ENCODE data around the gene IL1RAPL2.
"Not testable (repeated sequence)": the region's sequence is repeated elsewhere in the genome, so short reads cannot be mapped to it uniquely, and the experiment has no call there.

The IL1RAPL2 gene

DNA sequence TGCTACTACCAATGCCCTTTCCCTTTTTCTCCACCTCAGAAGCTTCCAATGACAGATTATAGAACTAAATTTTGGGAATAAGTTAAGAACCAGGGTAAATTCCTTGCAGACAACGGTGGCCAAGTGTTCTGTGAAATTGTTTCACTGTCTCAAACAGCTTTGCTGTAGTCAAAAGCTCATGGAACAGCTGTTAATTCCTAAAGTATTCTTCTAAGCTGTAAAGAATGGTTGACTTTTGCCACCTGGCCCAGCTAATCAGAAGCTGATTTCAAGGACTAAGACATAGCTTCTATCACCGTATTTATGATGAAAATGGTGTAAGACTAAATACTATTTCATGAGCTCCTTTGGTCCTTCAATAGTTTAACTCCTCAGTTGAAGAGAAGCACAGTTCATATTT, 297.5 kb downstream of the IL1RAPL2 start:
- Mint-ChIP-seq H3K27me3 (ENCODE audit: low read depth) (no peaks in the 10 kb centered on the region), H3K27ac (peak overlapping the region in 1 of 3 experiments; percentile 41), H3K9me3 (peaks cover 3% of the 10 kb centered on the region), H3K4me1 (no peaks in the 10 kb centered on the region), H3K36me3 (ENCODE audit: low read depth) (no peaks in the 10 kb centered on the region), H3K4me3 (no peak overlapping the region)
- TF ChIP-seq, protein P1, sequence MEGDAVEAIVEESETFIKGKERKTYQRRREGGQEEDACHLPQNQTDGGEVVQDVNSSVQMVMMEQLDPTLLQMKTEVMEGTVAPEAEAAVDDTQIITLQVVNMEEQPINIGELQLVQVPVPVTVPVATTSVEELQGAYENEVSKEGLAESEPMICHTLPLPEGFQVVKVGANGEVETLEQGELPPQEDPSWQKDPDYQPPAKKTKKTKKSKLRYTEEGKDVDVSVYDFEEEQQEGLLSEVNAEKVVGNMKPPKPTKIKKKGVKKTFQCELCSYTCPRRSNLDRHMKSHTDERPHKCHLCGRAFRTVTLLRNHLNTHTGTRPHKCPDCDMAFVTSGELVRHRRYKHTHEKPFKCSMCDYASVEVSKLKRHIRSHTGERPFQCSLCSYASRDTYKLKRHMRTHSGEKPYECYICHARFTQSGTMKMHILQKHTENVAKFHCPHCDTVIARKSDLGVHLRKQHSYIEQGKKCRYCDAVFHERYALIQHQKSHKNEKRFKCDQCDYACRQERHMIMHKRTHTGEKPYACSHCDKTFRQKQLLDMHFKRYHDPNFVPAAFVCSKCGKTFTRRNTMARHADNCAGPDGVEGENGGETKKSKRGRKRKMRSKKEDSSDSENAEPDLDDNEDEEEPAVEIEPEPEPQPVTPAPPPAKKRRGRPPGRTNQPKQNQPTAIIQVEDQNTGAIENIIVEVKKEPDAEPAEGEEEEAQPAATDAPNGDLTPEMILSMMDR (IDR thresholded peaks at IDR 0.05; ENCODE audit: unreplicated experiment in 3 of 3) = no peak

DNA sequence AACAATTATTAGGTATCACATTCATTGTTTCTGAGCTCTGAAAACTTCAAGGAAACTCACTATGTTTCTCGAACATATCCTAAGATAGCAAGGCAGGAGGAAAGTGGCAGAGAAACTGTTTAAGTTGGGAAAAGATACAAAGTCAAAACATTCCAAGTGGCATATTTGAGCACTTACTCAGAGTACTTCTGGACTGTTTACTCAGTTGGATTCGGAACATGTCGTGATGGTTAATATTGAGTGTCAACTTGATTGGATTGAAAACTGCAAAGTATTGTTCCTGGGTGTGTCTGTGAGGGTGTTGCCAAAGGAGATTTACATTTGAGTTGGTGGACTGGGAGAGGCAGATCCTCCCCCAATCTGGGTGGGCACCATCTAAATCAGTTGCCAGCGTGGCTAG, 298.3 kb downstream of the IL1RAPL2 start:
- no peak overlapping the region for H3K4me3 Mint-ChIP-seq
- no peaks in the 10 kb centered on the region for H3K27me3 Mint-ChIP-seq (ENCODE audit: low read depth)
- no peaks in the 10 kb centered on the region for H3K4me1 Mint-ChIP-seq
- H3K36me3 Mint-ChIP-seq (ENCODE audit: low read depth) = no peaks in the 10 kb centered on the region
- H3K27ac Mint-ChIP-seq = no peak overlapping the region
- peaks cover 5% of the 10 kb centered on the region for H3K9me3 Mint-ChIP-seq
- TF ChIP-seq, protein P1 (IDR thresholded peaks at IDR 0.05; ENCODE audit: unreplicated experiment in 3 of 3) = no peak

DNA sequence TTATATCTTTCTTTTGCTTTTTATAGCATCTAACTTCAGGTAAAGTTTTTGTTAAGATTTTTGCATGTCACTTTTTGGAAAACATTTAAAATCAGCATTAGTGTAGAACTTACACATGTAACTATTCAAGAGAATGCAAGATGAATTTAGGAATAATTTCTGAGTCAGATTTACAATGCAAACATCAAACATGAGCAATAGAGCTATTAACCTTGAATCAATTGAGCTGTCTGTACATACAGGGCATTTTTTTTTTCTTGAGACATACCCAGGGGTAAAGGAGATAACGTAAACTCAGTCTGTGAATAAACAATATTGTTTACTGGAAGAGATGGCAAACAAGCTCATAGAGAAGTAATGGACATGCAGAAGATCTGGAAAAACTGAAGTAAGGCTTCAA, 311.5 kb downstream of the IL1RAPL2 start:
- Mint-ChIP-seq H3K36me3 (ENCODE audit: low read depth) (no peaks in the 10 kb centered on the region), H3K9me3 (peaks cover 3% of the 10 kb centered on the region), H3K27ac (no peak overlapping the region), H3K27me3 (ENCODE audit: low read depth) (no peaks in the 10 kb centered on the region), H3K4me3 (no peak overlapping the region), H3K4me1 (no peaks in the 10 kb centered on the region)
- TF ChIP-seq, protein P1 (IDR thresholded peaks at IDR 0.05; ENCODE audit: unreplicated experiment in 3 of 3) = no peak

DNA sequence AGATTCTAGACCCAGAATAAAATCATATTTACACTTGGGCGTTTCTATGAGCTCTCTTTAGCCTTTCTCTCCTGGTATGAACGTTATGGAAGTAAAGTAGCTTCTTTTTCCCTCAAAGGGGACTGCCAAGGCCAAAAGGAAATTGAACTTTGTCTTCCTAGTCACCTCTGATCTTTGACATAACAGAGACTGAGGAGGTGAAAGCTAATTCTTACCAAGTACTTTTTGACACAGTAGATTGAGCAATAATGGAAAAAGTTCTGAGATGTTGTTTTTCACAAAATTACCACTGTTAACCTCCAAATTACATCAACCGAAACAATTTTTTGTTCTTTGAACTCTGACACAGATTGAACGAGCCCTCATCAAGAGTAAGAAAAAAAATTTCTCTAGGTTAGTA, 336.1 kb downstream of the IL1RAPL2 start:
- no peaks in the 10 kb centered on the region for H3K27me3 Mint-ChIP-seq (ENCODE audit: low read depth)
- no peak overlapping the region for H3K4me3 Mint-ChIP-seq

DNA sequence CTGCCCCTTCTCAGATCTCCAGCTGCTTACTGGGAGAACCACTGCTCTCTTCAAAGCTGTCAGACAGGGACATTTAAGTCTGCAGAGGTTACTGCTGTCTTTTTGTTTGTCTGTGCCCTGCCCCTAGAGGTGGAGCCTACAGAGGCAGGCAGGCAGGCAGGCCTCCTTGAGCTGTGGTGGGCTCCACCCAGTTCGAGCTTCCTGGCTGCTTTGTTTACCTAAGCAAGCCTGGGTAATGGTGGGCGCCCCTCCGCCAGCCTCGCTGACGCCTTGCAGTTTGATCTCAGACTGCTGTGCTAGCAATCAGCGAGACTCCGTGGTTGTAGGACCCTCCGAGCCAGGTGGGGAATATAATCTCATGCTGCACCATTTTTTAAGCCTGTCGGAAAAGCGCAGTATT, 343.7 kb downstream of the IL1RAPL2 start:
- not testable (repeated sequence) for H3K36me3 Mint-ChIP-seq (ENCODE audit: low read depth); H3K9me3 Mint-ChIP-seq; H3K4me1 Mint-ChIP-seq; H3K27me3 Mint-ChIP-seq (ENCODE audit: low read depth)
- Mint-ChIP-seq H3K4me3 (peak overlapping the region; percentile 74 to 85 (median 81)), H3K27ac (peak overlapping the region; percentile 51 to 69 (median 59))

More for the DNA sequence above, 336.1 kb downstream of the IL1RAPL2 start:
- H3K4me1 Mint-ChIP-seq = no peaks in the 10 kb centered on the region
- peaks cover 2% of the 10 kb centered on the region for H3K9me3 Mint-ChIP-seq
- H3K27ac Mint-ChIP-seq = no peak overlapping the region
- no peaks in the 10 kb centered on the region for H3K36me3 Mint-ChIP-seq (ENCODE audit: low read depth)
- TF ChIP-seq, protein P1 (IDR thresholded peaks at IDR 0.05; ENCODE audit: unreplicated experiment in 3 of 3) = no peak

DNA sequence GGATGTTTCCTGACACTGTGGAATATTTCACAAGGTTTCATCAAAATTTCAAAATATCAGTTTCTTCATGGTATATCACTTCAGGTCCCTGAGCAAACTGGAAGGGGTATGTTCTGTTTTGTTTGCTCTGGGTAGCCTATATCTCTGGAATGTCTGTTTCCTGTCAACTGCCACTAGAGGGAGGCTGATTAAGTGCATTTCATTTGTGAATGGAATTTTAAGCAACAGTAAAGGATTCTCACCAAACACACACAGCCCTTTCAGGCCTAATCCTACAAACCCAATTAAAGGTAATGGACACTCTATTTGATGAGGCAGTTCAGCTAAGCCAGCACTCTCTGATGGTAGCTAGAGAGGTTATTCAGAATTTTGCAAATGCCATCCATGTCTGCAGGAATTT, 347.3 kb downstream of the IL1RAPL2 start:
- H3K4me3 Mint-ChIP-seq = no peak overlapping the region
- TF ChIP-seq, protein P1 (IDR thresholded peaks at IDR 0.05; ENCODE audit: unreplicated experiment in 3 of 3) = peak; percentile 42 to 47 (median 42)
- H3K4me1 Mint-ChIP-seq = no peaks in the 10 kb centered on the region

DNA sequence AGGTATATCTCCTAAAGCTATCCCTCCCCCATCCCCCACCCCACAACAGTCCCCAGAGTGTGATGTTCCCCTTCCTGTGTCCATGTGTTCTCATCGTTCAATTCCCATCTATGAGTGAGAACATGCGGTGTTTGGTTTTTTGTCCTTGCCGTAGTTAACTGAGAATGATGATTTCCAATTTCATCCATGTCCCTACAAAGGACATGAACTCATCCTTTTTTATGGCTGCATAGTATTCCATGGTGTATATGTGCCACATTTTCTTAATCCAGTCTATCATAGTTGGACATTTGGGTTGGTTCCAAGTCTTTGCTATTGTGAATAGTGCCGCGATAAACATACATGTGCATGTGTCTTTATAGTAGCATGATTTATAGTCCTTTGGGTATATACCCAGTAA, 348.7 kb downstream of the IL1RAPL2 start:
- H3K27me3 Mint-ChIP-seq (ENCODE audit: low read depth); H3K4me1 Mint-ChIP-seq; H3K27ac Mint-ChIP-seq; H3K36me3 Mint-ChIP-seq (ENCODE audit: low read depth); H3K4me3 Mint-ChIP-seq: not testable (repeated sequence)
- peaks cover 11% of the 10 kb centered on the region for H3K9me3 Mint-ChIP-seq

More for the DNA sequence above, 347.3 kb downstream of the IL1RAPL2 start:
- Mint-ChIP-seq H3K36me3 (ENCODE audit: low read depth) (no peaks in the 10 kb centered on the region), H3K27me3 (ENCODE audit: low read depth) (no peaks in the 10 kb centered on the region), H3K27ac (no peak overlapping the region), H3K9me3 (peaks cover 11% of the 10 kb centered on the region)

Data from nephron (organoid).